GM12864 (cell line): ENCODE measurements around the gene GNPTAB.
"Not testable (repeated sequence)": the region's sequence is repeated elsewhere in the genome, so short reads cannot be mapped to it uniquely, and the experiment has no call there.

ENCODE experiments used
- DNase-seq: peaks from one replicate; pipeline ENCODE4 v3.0.0-alpha.2; 2011; ENCODE audit warnings: low read depth
- H3K4me3 ChIP-seq: 2 replicates; pipeline ENCODE4 v1.5.1; 2011; ENCODE audit warnings: mild to moderate bottlenecking, low read depth, low read length, control low read depth
- CTCF ChIP-seq: IDR thresholded peaks from 2 replicates; pipeline ENCODE4 v1.5.1; 2011; ENCODE audit warnings: low read depth, mild to moderate bottlenecking, moderate library complexity, low read length, control low read depth, inconsistent platforms; ENCODE audit errors: missing control alignments

GNPTAB gene

GRCh38 chr12:101819467-101819866 is 11.3 kb downstream of the GNPTAB start:
- no peak for TF ChIP-seq CTCF
- H3K4me3 ChIP-seq: no peak overlapping the region
- no peak for DNase-seq

- not testable (repeated sequence) for H3K4me3 ChIP-seq, DNase-seq
These were observed 12.1 kb downstream of the GNPTAB start for GRCh38 chr12:101818689-101819088.

- TF ChIP-seq CTCF: no peak
- no peak overlapping the region for H3K4me3 ChIP-seq
- DNase-seq: no peak
These were observed 17.6 kb downstream of the GNPTAB start for GRCh38 chr12:101813117-101813516.

GRCh38 chr12:101812716-101813115 is 18.0 kb downstream of the GNPTAB start:
- not testable (repeated sequence) for H3K4me3 ChIP-seq, DNase-seq

- not testable (repeated sequence) for DNase-seq, H3K4me3 ChIP-seq
These were observed 19.4 kb downstream of the GNPTAB start for GRCh38 chr12:101811342-101811741.

GRCh38 chr12:101809208-101809607 is 21.6 kb downstream of the GNPTAB start:
- no peak overlapping the region for H3K4me3 ChIP-seq
- no peak for DNase-seq
- no peak for TF ChIP-seq CTCF

- TF ChIP-seq CTCF: no peak
- no peak overlapping the region for H3K4me3 ChIP-seq
- no peak for DNase-seq
These were observed 24.5 kb downstream of the GNPTAB start for GRCh38 chr12:101806265-101806664.

- no peak for TF ChIP-seq CTCF
- H3K4me3 ChIP-seq: no peak overlapping the region
- no peak for DNase-seq
These were observed 26.4 kb downstream of the GNPTAB start for GRCh38 chr12:101804409-101804808.

GRCh38 chr12:101803978-101804377 is 26.8 kb downstream of the GNPTAB start:
- no peak for DNase-seq
- no peak overlapping the region for H3K4me3 ChIP-seq
- no peak for TF ChIP-seq CTCF
